ENCODE data around the gene RAB12. TPM values are rescaled to one million over a fixed set of nuclear protein-coding genes. Genes with fewer than 3 reads are reported as not detected.

RAB12 gene
- total and polyA plus RNA-seq, 2 donors from 2014 or later: 37.7 to 46.7 TPM

- Histone ChIP-seq H3K9me3 (ENCODE audit: control insufficient read depth in 2 of 3, insufficient read depth in 1 of 3, low read length in 3 of 3) (no peaks in the 10 kb centered on the region), H3K4me1 (ENCODE audit: control insufficient read depth in 2 of 3, insufficient read depth in 2 of 3, low read depth in 1 of 3, low read length in 3 of 3) (no peaks in the 10 kb centered on the region), H3K4me3 (ENCODE audit: low read length in 3 of 3) (no peak overlapping the region), H3K27ac (ENCODE audit: low read depth in 2 of 2, low read length in 2 of 2) (no peak overlapping the region), H3K27me3 (ENCODE audit: control insufficient read depth, insufficient read depth, low read length) (no peaks in the 10 kb centered on the region), H3K9ac (ENCODE audit: low read length in 3 of 3) (no peak overlapping the region), H3K36me3 (ENCODE audit: control insufficient read depth in 2 of 3, insufficient read depth in 3 of 3, low read length in 3 of 3) (no peaks in the 10 kb centered on the region)
- DNase-seq (no peak), FAIRE-seq (no peak)
- intact Hi-C loops (cut with DNase I): no loop called here
- TF ChIP-seq CTCF (IDR thresholded peaks at IDR 0.05; ENCODE audit: borderline replicate concordance, extremely low read depth, insufficient read depth): no peak
These were observed 13.8 kb upstream of the RAB12 start for GRCh38 chr18:8595445-8595844.

- Histone ChIP-seq H3K27me3 (ENCODE audit: control insufficient read depth, insufficient read depth, low read length) (no peaks in the 10 kb centered on the region), H3K9me3 (ENCODE audit: control insufficient read depth in 2 of 3, insufficient read depth in 1 of 3, low read length in 3 of 3) (no peaks in the 10 kb centered on the region), H3K9ac (ENCODE audit: low read length in 3 of 3) (no peak overlapping the region), H3K27ac (ENCODE audit: low read depth in 2 of 2, low read length in 2 of 2) (no peak overlapping the region), H3K4me1 (ENCODE audit: control insufficient read depth in 2 of 3, insufficient read depth in 2 of 3, low read depth in 1 of 3, low read length in 3 of 3) (no peaks in the 10 kb centered on the region), H3K4me3 (ENCODE audit: low read length in 3 of 3) (no peak overlapping the region), H3K36me3 (ENCODE audit: control insufficient read depth in 2 of 3, insufficient read depth in 3 of 3, low read length in 3 of 3) (no peaks in the 10 kb centered on the region)
- intact Hi-C loops (cut with DNase I): no loop called here
- DNase-seq: peak in 2 of 5 donors; percentile 51 to 60
- no peak for TF ChIP-seq CTCF (IDR thresholded peaks at IDR 0.05; ENCODE audit: borderline replicate concordance, extremely low read depth, insufficient read depth)
- no peak for FAIRE-seq
These were observed 7.8 kb upstream of the RAB12 start for GRCh38 chr18:8601277-8602032.

GRCh38 chr18:8602040-8602439 lies 7.2 kb upstream of the RAB12 start:
- Histone ChIP-seq H3K4me1 (ENCODE audit: control insufficient read depth in 2 of 3, insufficient read depth in 2 of 3, low read depth in 1 of 3, low read length in 3 of 3) (no peaks in the 10 kb centered on the region), H3K4me3 (ENCODE audit: low read length in 3 of 3) (no peak overlapping the region), H3K9ac (ENCODE audit: low read length in 3 of 3) (no peak overlapping the region), H3K27ac (ENCODE audit: low read depth in 2 of 2, low read length in 2 of 2) (no peak overlapping the region), H3K27me3 (ENCODE audit: control insufficient read depth, insufficient read depth, low read length) (no peaks in the 10 kb centered on the region), H3K36me3 (ENCODE audit: control insufficient read depth in 2 of 3, insufficient read depth in 3 of 3, low read length in 3 of 3) (no peaks in the 10 kb centered on the region), H3K9me3 (ENCODE audit: control insufficient read depth in 2 of 3, insufficient read depth in 1 of 3, low read length in 3 of 3) (no peaks in the 10 kb centered on the region)
- TF ChIP-seq CTCF (IDR thresholded peaks at IDR 0.05; ENCODE audit: borderline replicate concordance, extremely low read depth, insufficient read depth): no peak
- DNase-seq (no peak), FAIRE-seq (no peak)
- intact Hi-C loops (cut with DNase I): no loop called here
